DOHH2 (cell line): ENCODE measurements around the gene CYSLTR2.

Experiments used
- H3F3A ChIP-seq: fragments of 200-600 bp; sonication (generic), shearing (Covaris generic); 2 replicates; pipeline ENCODE4 v1.6.0; 2016; ENCODE audit warnings: antibody characterized with exemption, mild to moderate bottlenecking; ENCODE audit not compliant: control insufficient read depth, insufficient read depth
- H3K27ac ChIP-seq: fragments of 200-600 bp; sonication (generic); 2 replicates; pipeline ENCODE4 v1.5.1; 2014; ENCODE audit warnings: low read depth, mild to moderate bottlenecking, low read length, moderate library complexity
- H3K27me3 ChIP-seq: fragments of 200-600 bp; sonication (generic); 2 replicates; pipeline ENCODE4 v1.6.1; 2014; ENCODE audit warnings: mild to moderate bottlenecking, low read length, mixed read lengths; ENCODE audit not compliant: control insufficient read depth
- H3K36me3 ChIP-seq: fragments of 200-600 bp; sonication (generic); 2 replicates; pipeline ENCODE4 v1.6.1; 2014; ENCODE audit warnings: mild to moderate bottlenecking, low read length, moderate library complexity, mixed read lengths; ENCODE audit not compliant: control insufficient read depth
- H3K4me1 ChIP-seq: fragments of 200-600 bp; sonication (generic); 2 replicates; pipeline ENCODE4 v1.6.1; 2014; ENCODE audit warnings: mild to moderate bottlenecking, low read length, mixed read lengths; ENCODE audit not compliant: control insufficient read depth
- H3K4me2 ChIP-seq: fragments of 200-600 bp; sonication (generic); 2 replicates; pipeline ENCODE4 v1.6.0; 2014; ENCODE audit warnings: mild to moderate bottlenecking, low read length, moderate library complexity
- H3K4me3 ChIP-seq: fragments of 200-600 bp; sonication (generic); 2 replicates; pipeline ENCODE4 v1.5.1; 2014; ENCODE audit warnings: mild to moderate bottlenecking, low read length, mixed read lengths
- H3K79me2 ChIP-seq: fragments of 200-600 bp; sonication (generic); 2 replicates; pipeline ENCODE4 v1.6.1; 2014; ENCODE audit warnings: mild to moderate bottlenecking, low read length, mixed read lengths; ENCODE audit not compliant: control insufficient read depth
- H3K9me2 ChIP-seq: fragments of 200-600 bp; sonication (generic); replicated peaks from 2 replicates; pipeline ENCODE4 v1.6.1; 2014; ENCODE audit warnings: mild to moderate bottlenecking, low read length, mixed read lengths; ENCODE audit not compliant: control insufficient read depth
- H3K9me3 ChIP-seq: fragments of 200-600 bp; sonication (generic); 2 replicates; pipeline ENCODE4 v1.6.1; 2014; ENCODE audit warnings: antibody characterized with exemption, low read length, mixed read lengths; ENCODE audit not compliant: control insufficient read depth, insufficient read depth
- H4K20me1 ChIP-seq: fragments of 200-600 bp; sonication (generic); 2 replicates; pipeline ENCODE4 v1.6.0; 2014; ENCODE audit warnings: low read depth, mild to moderate bottlenecking, antibody characterized with exemption, low read length, moderate library complexity; ENCODE audit not compliant: control insufficient read depth, insufficient read depth
- CTCF ChIP-seq: fragments of 200-600 bp; sonication (generic); IDR thresholded peaks from one replicate; pipeline ENCODE4 v1.5.1; 2014; ENCODE audit warnings: antibody characterized with exemption, mild to moderate bottlenecking, low read depth, low read length; ENCODE audit not compliant: poor library complexity, severe bottlenecking
- EZH2phosphoT487 ChIP-seq: fragments of 200-600 bp; sonication (generic); IDR thresholded peaks from 2 replicates; pipeline ENCODE4 v1.6.1; 2017; ENCODE audit warnings: borderline replicate concordance, mild to moderate bottlenecking, antibody characterized with exemption, low read length, moderate library complexity, mixed read lengths

CYSLTR2 gene

GRCh38 chr13:48731957-48732569 is 78.3 kb downstream of the CYSLTR2 start:
- peak; percentile 75 for TF ChIP-seq CTCF
- TF ChIP-seq EZH2phosphoT487: no peak
- H3F3A ChIP-seq: no peaks in the 10 kb centered on the region
- no peaks in the 10 kb centered on the region for H3K9me3 ChIP-seq
- no peak overlapping the region for H3K4me3 ChIP-seq
- H3K9me2 ChIP-seq: no peaks in the 10 kb centered on the region
- H3K27me3 ChIP-seq: no peaks in the 10 kb centered on the region
- H3K4me1 ChIP-seq: no peaks in the 10 kb centered on the region
- H3K36me3 ChIP-seq: no peaks in the 10 kb centered on the region
- H3K79me2 ChIP-seq: no peaks in the 10 kb centered on the region
- H3K27ac ChIP-seq: no peak overlapping the region
- H4K20me1 ChIP-seq: no peaks in the 10 kb centered on the region
- no peak overlapping the region for H3K4me2 ChIP-seq

GRCh38 chr13:48733739-48734335 is 80.1 kb downstream of the CYSLTR2 start:
- H3K4me2 ChIP-seq: no peak overlapping the region
- H3K4me1 ChIP-seq: no peaks in the 10 kb centered on the region
- no peaks in the 10 kb centered on the region for H3K9me3 ChIP-seq
- no peaks in the 10 kb centered on the region for H3F3A ChIP-seq
- no peaks in the 10 kb centered on the region for H3K79me2 ChIP-seq
- no peak overlapping the region for H3K4me3 ChIP-seq
- H3K27me3 ChIP-seq: no peaks in the 10 kb centered on the region
- no peak for TF ChIP-seq EZH2phosphoT487
- no peak for TF ChIP-seq CTCF
- no peaks in the 10 kb centered on the region for H3K36me3 ChIP-seq
- no peaks in the 10 kb centered on the region for H3K9me2 ChIP-seq
- no peaks in the 10 kb centered on the region for H4K20me1 ChIP-seq
- H3K27ac ChIP-seq: no peak overlapping the region

- no peaks in the 10 kb centered on the region for H3K9me2 ChIP-seq
- H3K9me3 ChIP-seq: no peaks in the 10 kb centered on the region
- no peak overlapping the region for H3K27ac ChIP-seq
- no peaks in the 10 kb centered on the region for H3K27me3 ChIP-seq
- H3K4me1 ChIP-seq: no peaks in the 10 kb centered on the region
- H3K4me2 ChIP-seq: no peak overlapping the region
- H4K20me1 ChIP-seq: no peaks in the 10 kb centered on the region
- no peaks in the 10 kb centered on the region for H3F3A ChIP-seq
- no peak overlapping the region for H3K4me3 ChIP-seq
- TF ChIP-seq EZH2phosphoT487 (no peak), CTCF (no peak)
- H3K79me2 ChIP-seq: no peaks in the 10 kb centered on the region
- H3K36me3 ChIP-seq: no peaks in the 10 kb centered on the region
These were observed 81.8 kb downstream of the CYSLTR2 start for GRCh38 chr13:48735571-48735970.
